Measurements from ENCODE around the gene ADCY7. TPM values are rescaled to one million over a fixed set of nuclear protein-coding genes. Genes with fewer than 3 reads are reported as not detected.

The ADCY7 gene
- total and polyA plus RNA-seq, 2 of the 4 experiments (the other 2 are of a cell fraction): 15.2 to 17.1 TPM

- H2BK5ac ChIP-seq (ENCODE audit: low read depth, low read length, poor library complexity, severe bottlenecking): no peak overlapping the region
- no peak overlapping the region for H3K18ac ChIP-seq (ENCODE audit: low read depth, low read length)
- ATAC-seq (ENCODE audit: low read depth) (no peak), DNase-seq (no peak)
- intact Hi-C loops (cut with micrococcal nuclease) (no loop called here), dilution Hi-C loops (cut with HindIII; ENCODE audit: low sequenced_read_pairs, unreplicated experiment) (no loop called here), in situ Hi-C loops (cut with MboI; ENCODE audit: low sequenced_read_pairs) (no loop called here)
- no peak overlapping the region for H2BK120ac ChIP-seq (ENCODE audit: low read depth, low read length)
- TF ChIP-seq RAD21 (IDR thresholded peaks at IDR 0.05; ENCODE audit: low read length) (no peak), ELK1 (IDR thresholded peaks at IDR 0.05; ENCODE audit: borderline replicate concordance, low read depth, low read length) (no peak), USF2 (IDR thresholded peaks at IDR 0.05; ENCODE audit: low read depth, low read length) (no peak), RCOR1 (IDR thresholded peaks at IDR 0.05; ENCODE audit: insufficient replicate concordance, low read length) (no peak), BHLHE40 (IDR thresholded peaks at IDR 0.05; ENCODE audit: low read depth, low read length) (no peak), CHD1 (IDR thresholded peaks at IDR 0.05; ENCODE audit: low read depth, low read length) (no peak), CEBPB (IDR thresholded peaks at IDR 0.05; ENCODE audit: low read depth, low read length) (no peak), POLR2A (IDR thresholded peaks at IDR 0.05; ENCODE audit: low read depth, low read length) (no peak), MAZ (IDR thresholded peaks at IDR 0.05; ENCODE audit: borderline replicate concordance, low read depth, low read length) (no peak), MAFK (IDR thresholded peaks at IDR 0.05; ENCODE audit: low read depth, low read length) (no peak), SMC3 (IDR thresholded peaks at IDR 0.05; ENCODE audit: low read depth, low read length) (no peak)
- TF ChIP-seq, protein P1, sequence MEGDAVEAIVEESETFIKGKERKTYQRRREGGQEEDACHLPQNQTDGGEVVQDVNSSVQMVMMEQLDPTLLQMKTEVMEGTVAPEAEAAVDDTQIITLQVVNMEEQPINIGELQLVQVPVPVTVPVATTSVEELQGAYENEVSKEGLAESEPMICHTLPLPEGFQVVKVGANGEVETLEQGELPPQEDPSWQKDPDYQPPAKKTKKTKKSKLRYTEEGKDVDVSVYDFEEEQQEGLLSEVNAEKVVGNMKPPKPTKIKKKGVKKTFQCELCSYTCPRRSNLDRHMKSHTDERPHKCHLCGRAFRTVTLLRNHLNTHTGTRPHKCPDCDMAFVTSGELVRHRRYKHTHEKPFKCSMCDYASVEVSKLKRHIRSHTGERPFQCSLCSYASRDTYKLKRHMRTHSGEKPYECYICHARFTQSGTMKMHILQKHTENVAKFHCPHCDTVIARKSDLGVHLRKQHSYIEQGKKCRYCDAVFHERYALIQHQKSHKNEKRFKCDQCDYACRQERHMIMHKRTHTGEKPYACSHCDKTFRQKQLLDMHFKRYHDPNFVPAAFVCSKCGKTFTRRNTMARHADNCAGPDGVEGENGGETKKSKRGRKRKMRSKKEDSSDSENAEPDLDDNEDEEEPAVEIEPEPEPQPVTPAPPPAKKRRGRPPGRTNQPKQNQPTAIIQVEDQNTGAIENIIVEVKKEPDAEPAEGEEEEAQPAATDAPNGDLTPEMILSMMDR (conservative IDR thresholded peaks at IDR 0.05; ENCODE audit: low read depth, low read length): no peak
- ChIA-PET CTCF (interaction anchor here (0.9 to 1.0 kb wide), 2 partner anchors 73 to 76 kb away, joined by 5 to 6 read pairs; no protein-coding TSS in a partner anchor), POLR2A (ENCODE audit: unreplicated experiment) (interaction anchor here (0.6 kb wide), 1 partner anchor 22 kb away, joined by 3 read pairs; no protein-coding TSS in a partner anchor)
- H2AFZ ChIP-seq (replicated peaks; ENCODE audit: low read length, poor library complexity): no peak overlapping the region
- no peak overlapping the region for H3K4ac ChIP-seq (ENCODE audit: low read depth, low read length)
- no peak overlapping the region for H4K8ac ChIP-seq (ENCODE audit: low read depth in 2 of 2, low read length in 2 of 2)
- no peaks in the 10 kb centered on the region for H3K79me1 ChIP-seq (ENCODE audit: low read depth in 1 of 2, low read length in 2 of 2)
- H3K27me3 ChIP-seq (ENCODE audit: control insufficient read depth, insufficient read depth, low read length): peaks cover 23% of the 10 kb centered on the region
- H4K5ac ChIP-seq (ENCODE audit: low read depth, low read length): no peak overlapping the region
- H3K14ac ChIP-seq (replicated peaks; ENCODE audit: low read depth, low read length): no peak overlapping the region
- H3K9me1 ChIP-seq (ENCODE audit: insufficient read depth, low read length): peaks cover 4% of the 10 kb centered on the region; the same call in 1 of the 2 replicates
- no peaks in the 10 kb centered on the region for H3K36me3 ChIP-seq (ENCODE audit: control insufficient read depth, insufficient read depth, low read length)
- H3K27ac ChIP-seq (ENCODE audit: insufficient read depth, low read length): no peak overlapping the region
- H2BK15ac ChIP-seq (ENCODE audit: low read depth, low read length): no peak overlapping the region
- no peak overlapping the region for H2AK9ac ChIP-seq (replicated peaks; ENCODE audit: low read depth, low read length, poor library complexity)
- H2AK5ac ChIP-seq (ENCODE audit: low read depth, low read length): no peak overlapping the region
- WGBS, 2 experiments (ENCODE audit: extremely low coverage in 2 of 2, insufficient read length in 1 of 2): 60% methylated on average over 1 of the region's 7 CpGs; no CpG with 5 or more reads in 1 of the 2 experiments
- H3K9me3 ChIP-seq (ENCODE audit: control insufficient read depth, insufficient read depth, low read length): no peaks in the 10 kb centered on the region
- no TSS peak for BruUV-seq (replicated peaks)
- no peak overlapping the region for H3K23ac ChIP-seq (ENCODE audit: low read depth, low read length)
- no peak overlapping the region for H2BK20ac ChIP-seq (ENCODE audit: low read depth, low read length)
- no peak overlapping the region for H3K9ac ChIP-seq (ENCODE audit: low read depth, low read length)
- no peak overlapping the region for H3K56ac ChIP-seq (ENCODE audit: extremely low read depth, insufficient read depth, low read length)
- no peak overlapping the region for H3K4me3 ChIP-seq (ENCODE audit: insufficient read depth, low read depth, low read length)
- H4K20me1 ChIP-seq (ENCODE audit: insufficient read depth, low read length): no peaks in the 10 kb centered on the region; the same call in 1 of the 2 replicates
- H3K4me1 ChIP-seq (ENCODE audit: control insufficient read depth, insufficient read depth, low read length): peaks cover 6% of the 10 kb centered on the region
- no peak overlapping the region for H3K4me2 ChIP-seq (ENCODE audit: low read depth, low read length)
- H4K91ac ChIP-seq (ENCODE audit: insufficient read depth, low read depth, low read length): no peak overlapping the region
These were observed 12.3 kb upstream of the ADCY7 start for GRCh38 chr16:50254072-50254471.

Data from IMR-90 (cell line).